Activated CD4-positive, alpha-beta T cell treated with anti-CD3 and anti-CD28 coated beads, Interleukin-2, amount 10 ng/mL, durations not matched to agents 7 days and 5 days (primary cell): Measurements from ENCODE around the gene LYSMD3. TPM values are rescaled to one million over a fixed set of nuclear protein-coding genes. Genes with fewer than 3 reads are reported as not detected.
A peak's percentile ranks its signal among the peaks of the same experiment; 100 is the strongest.

Experiments
- CTCF ChIA-PET: fragments of 350-600 bp; sonication (Branson Sonifier 250); formaldehyde crosslinking; loops from one replicate; lab custom pipeline; 2021; ENCODE audit warnings: antibody characterized with exemption; lab: Charles Lee
- POLR2A ChIA-PET: fragments of 350-600 bp; sonication (Branson Sonifier 250); formaldehyde crosslinking; loops from one replicate; lab custom pipeline; 2021; ENCODE audit warnings: antibody characterized with exemption; lab: Charles Lee
- DNase-seq: peaks from one replicate; pipeline ENCODE4 v3.0.0-alpha.2; 2020
- H3K27ac Mint-ChIP-seq: one replicate; pipeline ENCODE4 v1.8.0; 2021; ENCODE audit warnings: mild to moderate bottlenecking, moderate library complexity, mixed read lengths
- H3K27me3 Mint-ChIP-seq: one replicate; pipeline ENCODE4 v1.8.0; 2021; ENCODE audit warnings: mixed read lengths
- H3K36me3 Mint-ChIP-seq: one replicate; pipeline ENCODE4 v1.8.0; 2021; ENCODE audit warnings: low read depth, mixed read lengths
- H3K4me1 Mint-ChIP-seq: one replicate; pipeline ENCODE4 v1.8.0; 2021; ENCODE audit warnings: mixed read lengths
- H3K4me3 Mint-ChIP-seq: one replicate; pipeline ENCODE4 v1.8.0; 2021; ENCODE audit warnings: mild to moderate bottlenecking, moderate library complexity, mixed read lengths
- H3K9me3 Mint-ChIP-seq: one replicate; pipeline ENCODE4 v1.8.0; 2021; ENCODE audit warnings: mixed read lengths
- total RNA-seq, 2 experiments: library from RNA; stranded (reverse); gene quantifications; one replicate each; pipeline ENCODE4 v1.2.3, GENCODE V29; 2021

Gene LYSMD3
- total RNA-seq, 2 experiments from 2014 or later: 21.1 to 22.5 TPM

- Mint-ChIP-seq H3K4me3 (no peak overlapping the region), H3K27ac (no peak overlapping the region), H3K27me3 (peaks cover 36% of the 10 kb centered on the region), H3K36me3 (no peaks in the 10 kb centered on the region), H3K9me3 (no peaks in the 10 kb centered on the region), H3K4me1 (peaks cover 3% of the 10 kb centered on the region)
- ChIA-PET POLR2A (no interaction called here), CTCF (no interaction called here)
- DNase-seq: no peak
Observed at GRCh38 chr5:90534922-90535321, 5.5 kb upstream of the LYSMD3 start.

GRCh38 chr5:90533794-90534193, 4.4 kb upstream of the LYSMD3 start:
- no peaks in the 10 kb centered on the region for H3K9me3 Mint-ChIP-seq
- CTCF ChIA-PET: interaction anchor here (0.9 to 1.2 kb wide), 2 partner anchors 15 to 92 kb away, joined by 3 read pairs; no protein-coding TSS in a partner anchor
- POLR2A ChIA-PET: no interaction called here
- H3K27me3 Mint-ChIP-seq: peaks cover 31% of the 10 kb centered on the region
- no peak overlapping the region for H3K27ac Mint-ChIP-seq
- peaks cover 5% of the 10 kb centered on the region for H3K4me1 Mint-ChIP-seq
- no peak for DNase-seq
- no peak overlapping the region for H3K4me3 Mint-ChIP-seq
- H3K36me3 Mint-ChIP-seq: no peaks in the 10 kb centered on the region

- Mint-ChIP-seq H3K27me3 (peaks cover 23% of the 10 kb centered on the region), H3K4me1 (peaks cover 31% of the 10 kb centered on the region), H3K9me3 (no peaks in the 10 kb centered on the region), H3K36me3 (peaks cover 5% of the 10 kb centered on the region), H3K27ac (peak overlapping the region; percentile 95), H3K4me3 (no peak overlapping the region)
- POLR2A ChIA-PET: no interaction called here
- CTCF ChIA-PET: interaction anchor here (1.0 to 1.6 kb wide), 5 partner anchors 21 to 121 kb away, joined by 3 to 5 read pairs (median 4); partner anchors contain the start of gene CETN3
- DNase-seq: no peak
Observed at GRCh38 chr5:90530736-90531487, 1.5 kb upstream of the LYSMD3 start.

- H3K27me3 Mint-ChIP-seq: peaks cover 21% of the 10 kb centered on the region
- ChIA-PET CTCF (interaction anchor here (0.7 to 1.6 kb wide), 8 partner anchors 21 to 120 kb away, joined by 3 to 5 read pairs (median 4); partner anchors contain the start of gene CETN3), POLR2A (no interaction called here)
- H3K4me1 Mint-ChIP-seq: peaks cover 32% of the 10 kb centered on the region
- DNase-seq: peak; percentile 70
- peak overlapping the region; percentile 94 for H3K4me3 Mint-ChIP-seq
- H3K9me3 Mint-ChIP-seq: no peaks in the 10 kb centered on the region
- H3K36me3 Mint-ChIP-seq: peaks cover 8% of the 10 kb centered on the region
- peak overlapping the region; percentile 95 for H3K27ac Mint-ChIP-seq
Observed at GRCh38 chr5:90529939-90530677, 724 bp upstream of the LYSMD3 start.

- Mint-ChIP-seq H3K4me3 (peak overlapping the region; percentile 94), H3K9me3 (no peaks in the 10 kb centered on the region), H3K27ac (peak overlapping the region; percentile 95), H3K4me1 (peaks cover 34% of the 10 kb centered on the region), H3K36me3 (peaks cover 12% of the 10 kb centered on the region), H3K27me3 (peaks cover 18% of the 10 kb centered on the region)
- CTCF ChIA-PET: interaction anchor here (0.5 to 1.5 kb wide), 2 partner anchors 30 to 33 kb away, joined by 3 read pairs; no protein-coding TSS in a partner anchor
- POLR2A ChIA-PET: no interaction called here
- peak; percentile 33 for DNase-seq
Observed at GRCh38 chr5:90528601-90529193, 687 bp downstream of the LYSMD3 start.

GRCh38 chr5:90519081-90519480, 10.3 kb downstream of the LYSMD3 start:
- no peak overlapping the region for H3K4me3 Mint-ChIP-seq
- H3K27me3 Mint-ChIP-seq: no peaks in the 10 kb centered on the region
- H3K27ac Mint-ChIP-seq: no peak overlapping the region
- no peak for DNase-seq
- H3K36me3 Mint-ChIP-seq: peaks cover 50% of the 10 kb centered on the region
- ChIA-PET CTCF (no interaction called here), POLR2A (no interaction called here)
- H3K4me1 Mint-ChIP-seq: peaks cover 7% of the 10 kb centered on the region
- H3K9me3 Mint-ChIP-seq: no peaks in the 10 kb centered on the region

GRCh38 chr5:90518661-90519060, 10.7 kb downstream of the LYSMD3 start:
- no peaks in the 10 kb centered on the region for H3K27me3 Mint-ChIP-seq
- no peak overlapping the region for H3K4me3 Mint-ChIP-seq
- no peak overlapping the region for H3K27ac Mint-ChIP-seq
- no peaks in the 10 kb centered on the region for H3K9me3 Mint-ChIP-seq
- ChIA-PET CTCF (no interaction called here), POLR2A (no interaction called here)
- DNase-seq: no peak
- peaks cover 7% of the 10 kb centered on the region for H3K4me1 Mint-ChIP-seq
- H3K36me3 Mint-ChIP-seq: peaks cover 49% of the 10 kb centered on the region

GRCh38 chr5:90514520-90514919, 14.9 kb downstream of the LYSMD3 start:
- ChIA-PET CTCF (interaction anchor here (0.6 kb wide), 1 partner anchor 815 kb away, joined by 3 read pairs; no protein-coding TSS in a partner anchor), POLR2A (no interaction called here)
- Mint-ChIP-seq H3K4me3 (no peak overlapping the region), H3K4me1 (peaks cover 7% of the 10 kb centered on the region), H3K9me3 (no peaks in the 10 kb centered on the region), H3K27ac (no peak overlapping the region), H3K27me3 (no peaks in the 10 kb centered on the region), H3K36me3 (peaks cover 21% of the 10 kb centered on the region)
- no peak for DNase-seq

- H3K4me1 Mint-ChIP-seq: peaks cover 7% of the 10 kb centered on the region
- POLR2A ChIA-PET: no interaction called here
- CTCF ChIA-PET: no interaction called here
Observed at GRCh38 chr5:90510438-90510837, 18.9 kb downstream of the LYSMD3 start.

GRCh38 chr5:90506221-90506620, 23.2 kb downstream of the LYSMD3 start:
- Mint-ChIP-seq H3K27ac (no peak overlapping the region), H3K36me3 (no peaks in the 10 kb centered on the region), H3K27me3 (no peaks in the 10 kb centered on the region), H3K4me1 (peaks cover 7% of the 10 kb centered on the region), H3K9me3 (no peaks in the 10 kb centered on the region), H3K4me3 (no peak overlapping the region)
- no peak for DNase-seq
- CTCF ChIA-PET: interaction anchor here (1.6 kb wide), 1 partner anchor 24 kb away, joined by 4 read pairs; the partner anchor contains the start of gene LYSMD3
- POLR2A ChIA-PET: no interaction called here

More at GRCh38 chr5:90510438-90510837, 18.9 kb downstream of the LYSMD3 start:
- Mint-ChIP-seq H3K4me3 (no peak overlapping the region), H3K36me3 (peaks cover 7% of the 10 kb centered on the region), H3K27me3 (no peaks in the 10 kb centered on the region), H3K9me3 (no peaks in the 10 kb centered on the region), H3K27ac (no peak overlapping the region)
- DNase-seq: no peak

GRCh38 chr5:90504743-90505142, 24.6 kb downstream of the LYSMD3 start:
- no peaks in the 10 kb centered on the region for H3K36me3 Mint-ChIP-seq

GRCh38 chr5:90503596-90503995, 25.8 kb downstream of the LYSMD3 start:
- H3K9me3 Mint-ChIP-seq: no peaks in the 10 kb centered on the region
- CTCF ChIA-PET: no interaction called here
- POLR2A ChIA-PET: no interaction called here
- H3K4me3 Mint-ChIP-seq: no peak overlapping the region
- no peaks in the 10 kb centered on the region for H3K27me3 Mint-ChIP-seq
- H3K4me1 Mint-ChIP-seq: peaks cover 7% of the 10 kb centered on the region
- no peak for DNase-seq
- no peaks in the 10 kb centered on the region for H3K36me3 Mint-ChIP-seq
- no peak overlapping the region for H3K27ac Mint-ChIP-seq

More at GRCh38 chr5:90504743-90505142, 24.6 kb downstream of the LYSMD3 start:
- Mint-ChIP-seq H3K4me1 (peaks cover 7% of the 10 kb centered on the region), H3K4me3 (no peak overlapping the region), H3K27me3 (no peaks in the 10 kb centered on the region), H3K27ac (no peak overlapping the region), H3K9me3 (no peaks in the 10 kb centered on the region)
- ChIA-PET POLR2A (no interaction called here), CTCF (interaction anchor here (1.2 to 1.6 kb wide), 2 partner anchors 25 to 30 kb away, joined by 3 to 4 read pairs; partner anchors contain the start of genes LYSMD3, MBLAC2 and POLR3G)
- DNase-seq: no peak
